Effector memory CD8-positive, alpha-beta T cell (primary cell): ENCODE results near the gene ZNF146.
"Not testable (repeated sequence)": the region's sequence is repeated elsewhere in the genome, so short reads cannot be mapped to it uniquely, and the experiment has no call there.

Source experiments
- ATAC-seq: fragments of 150-1000 bp; cut with Tn5 transposase; replicated peaks from 2 replicates; pipeline ENCODE4 v1.10.0; 2021; ENCODE audit warnings: mild to moderate bottlenecking, moderate library complexity
- DNase-seq, 3 experiments: peaks; one replicate each; pipeline ENCODE4 v3.0.0; 2021
- H3K27ac Mint-ChIP-seq, 2 donors: one replicate each; pipeline ENCODE4 v1.8.0; 2022; ENCODE audit warnings: mild to moderate bottlenecking in 2 of 2, mixed read lengths in 2 of 2, moderate library complexity in 2 of 2
- H3K27me3 Mint-ChIP-seq, 2 donors: one replicate each; pipeline ENCODE4 v1.8.0; 2022; ENCODE audit warnings: mixed read lengths in 2 of 2
- H3K36me3 Mint-ChIP-seq: one replicate; pipeline ENCODE4 v1.8.0; 2022; ENCODE audit warnings: mild to moderate bottlenecking, moderate library complexity, mixed read lengths; ENCODE audit not compliant: insufficient read depth
- H3K4me1 Mint-ChIP-seq, 2 donors: one replicate each; pipeline ENCODE4 v1.8.0; 2022; ENCODE audit warnings: low read depth in 2 of 2, mixed read lengths in 2 of 2
- H3K4me3 Mint-ChIP-seq, 2 donors: one replicate each; pipeline ENCODE4 v1.8.0; 2022; ENCODE audit warnings: mild to moderate bottlenecking in 2 of 2, mixed read lengths in 2 of 2, moderate library complexity in 2 of 2
- H3K9me3 Mint-ChIP-seq, 2 donors: one replicate each; pipeline ENCODE4 v1.8.0; 2022; ENCODE audit warnings: mixed read lengths in 2 of 2

ZNF146 gene

DNA sequence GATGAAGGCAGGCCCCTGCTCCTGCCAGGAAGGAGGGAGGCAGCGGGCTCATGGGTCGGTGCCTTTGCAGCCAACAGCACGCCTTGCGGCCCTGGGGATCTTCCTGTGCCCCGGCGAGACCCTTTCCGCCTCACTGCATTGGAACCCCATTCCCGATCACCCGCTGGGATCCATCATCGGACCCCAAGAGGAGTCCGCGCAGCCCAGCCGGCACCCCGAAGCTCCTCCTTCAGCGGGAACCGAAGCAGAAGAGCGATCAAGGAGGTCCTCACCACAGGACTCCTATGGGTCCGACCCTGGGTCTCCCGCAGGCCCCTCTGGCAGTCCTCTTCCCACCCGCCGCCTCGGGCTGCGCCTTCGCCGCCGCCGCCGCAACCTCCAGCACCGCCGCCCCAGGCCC lies 53.7 kb downstream of the ZNF146 start:
- ATAC-seq, H3K27ac Mint-ChIP-seq, H3K36me3 Mint-ChIP-seq, H3K4me3 Mint-ChIP-seq, H3K27me3 Mint-ChIP-seq, DNase-seq, H3K4me1 Mint-ChIP-seq: not testable (repeated sequence)
- H3K9me3 Mint-ChIP-seq, result peaks cover 4 to 20% of the 10 kb centered on the region in 2 donors

DNA sequence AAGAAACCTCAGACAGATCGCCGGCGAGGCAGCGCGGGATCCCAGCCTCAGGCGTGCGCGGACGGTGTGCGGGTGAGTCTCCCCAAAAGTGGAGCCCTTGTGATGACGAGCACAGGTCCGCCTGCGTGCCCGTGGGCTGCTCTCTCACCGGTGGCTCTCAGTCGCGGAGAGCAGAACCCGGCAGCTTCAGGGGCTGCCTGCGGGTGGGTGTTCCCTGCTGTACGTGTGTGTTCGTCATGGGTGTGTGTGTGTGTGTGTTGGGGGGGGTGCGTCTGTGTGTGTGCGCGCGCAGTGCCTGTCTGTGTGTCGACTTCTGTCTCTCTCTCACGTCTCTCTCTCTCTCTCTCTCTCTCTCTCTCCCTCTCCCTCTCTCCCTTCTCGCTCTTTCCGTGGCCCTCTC lies 54.4 kb downstream of the ZNF146 start:
- ATAC-seq, H3K27ac Mint-ChIP-seq, H3K27me3 Mint-ChIP-seq, H3K4me3 Mint-ChIP-seq, H3K4me1 Mint-ChIP-seq, H3K36me3 Mint-ChIP-seq, DNase-seq: not testable (repeated sequence)
- peaks cover 4 to 13% of the 10 kb centered on the region in 2 donors for H3K9me3 Mint-ChIP-seq
